Stimulated activated CD4-positive, alpha-beta T cell treated with anti-CD3 and anti-CD28 coated beads, Interleukin-2, amount 100 ng/mL, for 48 hours (primary cell): ENCODE measurements around the gene BMAL1.
"Not testable (repeated sequence)": the region's sequence is repeated elsewhere in the genome, so short reads cannot be mapped to it uniquely, and the experiment has no call there.

Experiments used
- DNase-seq, 2 donors: peaks; one replicate each; pipeline ENCODE4 v3.0.0-alpha.2; 2020

BMAL1 gene

DNA sequence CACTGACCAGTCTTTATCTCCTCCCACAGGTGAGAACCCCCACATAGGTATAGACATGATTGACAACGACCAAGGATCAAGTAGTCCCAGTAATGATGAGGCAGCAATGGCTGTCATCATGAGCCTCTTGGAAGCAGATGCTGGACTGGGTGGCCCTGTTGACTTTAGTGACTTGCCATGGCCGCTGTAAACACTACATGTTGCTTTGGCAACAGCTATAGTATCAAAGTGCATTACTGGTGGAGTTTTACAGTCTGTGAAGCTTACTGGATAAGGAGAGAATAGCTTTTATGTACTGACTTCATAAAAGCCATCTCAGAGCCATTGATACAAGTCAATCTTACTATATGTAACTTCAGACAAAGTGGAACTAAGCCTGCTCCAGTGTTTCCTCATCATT is 109.0 kb downstream of the BMAL1 start:
- DNase-seq = no peak

- no peak for DNase-seq
These were observed 111.2 kb downstream of the BMAL1 start for GRCh38 chr11:13388741-13389140.

DNA sequence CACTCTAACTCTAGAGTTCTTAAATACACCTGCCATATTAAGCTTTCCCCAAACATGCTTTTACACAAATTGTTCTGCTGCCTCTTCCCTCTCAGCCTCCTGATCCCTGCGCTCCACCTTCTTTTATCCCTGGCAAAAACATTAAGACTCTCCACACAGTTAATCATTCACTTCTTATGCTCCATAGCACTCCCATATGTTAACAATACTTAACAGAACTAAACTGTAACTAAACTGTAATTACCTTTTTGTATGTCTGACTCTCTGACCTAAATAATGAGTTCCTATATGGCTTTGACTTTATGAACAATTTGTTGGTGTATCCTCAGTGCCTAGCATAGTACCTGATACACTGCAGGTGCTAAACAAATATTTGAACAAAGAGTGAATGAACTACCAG is 113.6 kb downstream of the BMAL1 start:
- no peak for DNase-seq

- DNase-seq = not testable (repeated sequence)
These were observed 120.7 kb downstream of the BMAL1 start for GRCh38 chr11:13398335-13398734.

GRCh38 chr11:13405220-13405619 is 127.6 kb downstream of the BMAL1 start:
- DNase-seq = no peak

DNA sequence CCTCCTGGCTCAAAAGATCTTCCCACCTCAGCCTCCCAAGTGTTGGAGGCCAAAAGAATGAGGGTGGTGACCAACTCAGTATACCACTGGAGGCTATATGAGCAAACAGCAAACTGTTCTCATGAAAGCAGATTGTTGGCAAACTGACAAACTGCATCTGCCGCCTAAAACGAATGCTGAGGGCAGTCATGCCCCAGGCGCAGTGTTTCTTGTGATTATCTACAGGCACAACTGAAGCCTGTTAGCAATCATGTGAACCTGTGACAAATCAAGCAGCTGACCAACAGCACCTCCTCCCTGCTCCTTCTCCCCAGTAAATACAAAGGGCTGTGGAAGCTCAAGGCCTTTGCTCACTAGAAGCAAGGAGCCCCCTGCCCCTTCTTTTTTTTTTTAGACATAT is 137.6 kb downstream of the BMAL1 start:
- no peak for DNase-seq

DNA sequence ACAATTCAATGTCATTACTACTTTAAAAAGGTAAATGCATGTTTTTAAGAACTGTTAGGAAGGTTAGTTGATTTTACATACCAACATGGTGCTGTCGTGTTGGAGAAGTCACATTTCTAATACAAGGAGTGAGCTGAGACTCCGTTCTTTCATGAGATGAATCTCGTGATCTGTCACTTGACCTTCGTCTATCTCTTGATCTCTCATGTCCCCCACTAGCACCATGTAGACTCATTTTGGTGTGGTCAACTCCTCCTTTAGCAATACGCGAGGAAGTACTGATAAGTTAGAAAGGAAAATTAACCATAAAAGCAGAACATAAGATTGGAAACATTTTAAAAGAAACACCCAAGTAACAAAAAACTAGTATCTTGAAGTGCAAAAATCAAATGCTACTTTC is 144.0 kb downstream of the BMAL1 start:
- no peak for DNase-seq

DNA sequence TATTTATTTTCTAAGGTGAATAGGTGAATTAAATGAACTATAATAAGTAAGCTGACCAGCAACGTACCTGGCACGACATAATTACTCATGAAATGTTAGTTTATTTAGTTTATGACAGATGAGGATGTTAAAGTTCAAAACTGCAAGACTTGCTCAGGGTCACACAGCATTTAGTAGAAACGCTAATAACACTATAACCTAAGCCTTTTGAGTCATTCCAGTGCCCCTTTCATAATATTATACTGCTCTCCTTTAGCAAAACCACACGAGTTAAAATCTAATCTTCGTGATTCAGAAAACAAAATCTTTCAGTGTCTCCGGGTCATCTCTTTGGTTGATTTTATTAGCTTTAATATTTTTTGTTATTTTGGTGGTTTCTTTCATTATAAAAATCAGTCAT is 145.8 kb downstream of the BMAL1 start:
- DNase-seq = no peak

DNA sequence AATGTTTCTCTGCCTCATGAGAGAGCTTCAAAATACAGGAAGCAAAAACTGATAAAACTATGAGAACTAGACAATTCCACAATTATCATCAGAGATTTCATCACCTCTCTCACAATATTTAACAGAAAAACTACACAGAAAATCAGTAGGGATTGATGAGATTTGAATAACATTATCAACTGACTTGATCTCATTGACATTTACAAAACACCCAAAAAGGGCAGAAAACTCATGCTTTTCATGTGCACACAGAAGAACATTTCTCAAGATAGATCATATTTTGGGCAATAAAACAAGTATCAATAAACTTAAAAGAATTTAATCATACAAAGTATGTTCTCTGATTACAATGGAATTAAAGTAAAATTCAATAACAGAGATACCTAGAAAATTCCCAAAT is 149.8 kb downstream of the BMAL1 start:
- no peak for DNase-seq

DNA sequence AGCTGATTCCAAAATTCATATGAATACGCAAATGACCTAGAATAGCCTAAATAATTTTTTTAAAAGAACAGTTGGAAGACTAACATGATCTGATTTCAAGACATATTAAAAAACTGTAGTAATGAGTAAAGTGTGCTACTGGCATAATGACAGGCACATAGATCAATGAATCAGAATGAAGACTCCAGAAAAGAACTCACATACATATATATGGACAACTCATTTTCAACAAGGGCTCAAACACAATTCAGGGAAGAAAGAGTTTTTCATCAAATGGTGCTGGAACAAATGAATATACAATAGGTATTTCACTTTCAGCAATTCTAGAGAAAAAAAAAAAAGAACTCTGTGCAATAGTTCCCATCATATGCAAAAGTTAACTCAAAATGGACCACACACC is 151.7 kb downstream of the BMAL1 start:
- no peak for DNase-seq

DNA sequence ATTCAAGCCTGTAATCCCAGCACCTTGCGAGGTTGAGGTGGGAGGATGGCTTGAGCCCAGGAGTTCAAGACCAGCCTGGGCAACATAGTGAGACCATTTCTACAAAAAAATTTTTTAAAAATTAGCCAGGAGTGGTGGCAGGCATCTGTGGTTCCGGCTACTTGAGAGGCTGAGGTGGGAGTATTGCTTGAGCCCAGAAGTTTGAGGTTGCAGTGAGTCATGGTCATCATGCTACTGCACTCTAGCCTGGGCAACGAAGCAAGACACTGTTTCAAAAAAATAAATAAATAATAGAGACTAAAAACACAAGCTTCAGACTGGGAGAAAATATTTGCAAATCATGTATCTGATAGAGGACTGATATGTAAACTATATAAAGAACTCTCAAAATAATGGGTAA is 152.2 kb downstream of the BMAL1 start:
- no peak for DNase-seq

- no peak for DNase-seq
These were observed 155.8 kb downstream of the BMAL1 start for GRCh38 chr11:13433437-13433836.

DNA sequence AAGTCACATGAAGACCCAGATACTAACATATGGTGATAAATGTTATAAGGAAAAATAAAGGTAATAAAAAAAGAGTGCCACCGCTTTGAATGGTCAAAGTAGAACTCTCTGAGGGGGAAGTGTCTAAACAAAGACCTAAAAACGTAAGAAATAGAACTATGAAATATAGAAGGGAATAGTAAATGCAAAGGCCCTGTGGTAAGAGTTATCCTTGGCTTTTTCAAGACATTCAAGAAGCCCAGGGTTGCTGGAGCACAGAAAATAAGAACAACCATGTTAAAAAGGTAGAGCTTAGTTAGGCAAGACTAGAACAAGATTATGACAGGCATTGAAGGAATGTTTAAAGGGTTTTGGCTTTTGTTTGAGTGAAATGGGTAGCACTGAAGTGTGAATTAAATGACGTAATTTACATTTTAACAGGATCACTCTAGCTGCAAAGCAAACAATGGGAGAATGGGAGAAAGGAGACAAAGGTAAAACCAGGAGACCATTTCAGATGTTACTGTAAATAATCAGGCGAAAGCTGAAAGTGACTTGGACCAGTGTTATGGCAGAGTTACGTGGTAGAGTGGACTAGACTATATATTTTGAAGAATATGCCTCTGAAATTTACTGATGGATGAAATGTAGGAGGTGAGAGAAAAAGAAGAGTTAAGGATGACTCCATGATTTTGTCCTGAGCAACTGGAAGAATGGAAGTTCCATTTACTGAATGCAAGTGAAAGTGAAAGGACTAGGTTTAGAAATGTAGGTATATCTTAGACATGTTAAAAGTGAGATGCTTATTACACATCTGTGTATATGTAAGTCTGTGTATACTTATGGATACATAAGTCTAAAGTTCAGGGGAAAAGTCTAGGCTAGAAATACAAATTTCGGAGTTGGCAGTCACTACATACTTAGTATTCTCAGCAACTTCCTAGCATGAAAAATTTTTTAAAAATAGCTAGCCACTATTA is 156.9 kb downstream of the BMAL1 start:
- no peak for DNase-seq

- DNase-seq = not testable (repeated sequence)
These were observed 159.2 kb downstream of the BMAL1 start for GRCh38 chr11:13436836-13437235.
